ENCODE data around the gene TOLLIP.
"Not testable (repeated sequence)": the region's sequence is repeated elsewhere in the genome, so short reads cannot be mapped to it uniquely, and the experiment has no call there.

Gene TOLLIP

GRCh38 chr11:1262172-1263006 is 47.0 kb downstream of the TOLLIP start:
- peak; percentile 94 for DNase-seq (ENCODE audit: low spot score)

- DNase-seq (ENCODE audit: low spot score) = no peak
Measured at GRCh38 chr11:1261241-1262071, 48.0 kb downstream of the TOLLIP start.

- no peak for DNase-seq (ENCODE audit: low spot score)
Measured at GRCh38 chr11:1260620-1261019, 48.8 kb downstream of the TOLLIP start.

GRCh38 chr11:1260023-1260501 is 49.4 kb downstream of the TOLLIP start:
- DNase-seq (ENCODE audit: low spot score) = no peak

- DNase-seq (ENCODE audit: low spot score) = no peak
Measured at GRCh38 chr11:1259561-1259960, 49.9 kb downstream of the TOLLIP start.

GRCh38 chr11:1259076-1259461 is 50.4 kb downstream of the TOLLIP start:
- no peak for DNase-seq (ENCODE audit: low spot score)

- no peak for DNase-seq (ENCODE audit: low spot score)
Measured at GRCh38 chr11:1258401-1259075, 50.9 kb downstream of the TOLLIP start.

GRCh38 chr11:1257916-1258315 is 51.5 kb downstream of the TOLLIP start:
- no peak for DNase-seq (ENCODE audit: low spot score)

- DNase-seq (ENCODE audit: low spot score) = no peak
Measured at GRCh38 chr11:1257366-1257765, 52.1 kb downstream of the TOLLIP start.

GRCh38 chr11:1256257-1257045 is 53.0 kb downstream of the TOLLIP start:
- DNase-seq (ENCODE audit: low spot score) = no peak

- no peak for DNase-seq (ENCODE audit: low spot score)
Measured at GRCh38 chr11:1255151-1255550, 54.3 kb downstream of the TOLLIP start.

- DNase-seq (ENCODE audit: low spot score) = no peak
Measured at GRCh38 chr11:1254733-1255132, 54.7 kb downstream of the TOLLIP start.

GRCh38 chr11:1254086-1254648 is 55.3 kb downstream of the TOLLIP start:
- no peak for DNase-seq (ENCODE audit: low spot score)

GRCh38 chr11:1253103-1253485 is 56.3 kb downstream of the TOLLIP start:
- no peak for DNase-seq (ENCODE audit: low spot score)

GRCh38 chr11:1252371-1253102 is 56.9 kb downstream of the TOLLIP start:
- no peak for DNase-seq (ENCODE audit: low spot score)

GRCh38 chr11:1251236-1251770 is 58.1 kb downstream of the TOLLIP start:
- no peak for DNase-seq (ENCODE audit: low spot score)

GRCh38 chr11:1250411-1250810 is 59.0 kb downstream of the TOLLIP start:
- not testable (repeated sequence) for DNase-seq (ENCODE audit: low spot score)

- not testable (repeated sequence) for DNase-seq (ENCODE audit: low spot score)
Measured at GRCh38 chr11:1248951-1249350, 60.5 kb downstream of the TOLLIP start.

- DNase-seq (ENCODE audit: low spot score) = not testable (repeated sequence)
Measured at GRCh38 chr11:1247026-1247425, 62.4 kb downstream of the TOLLIP start.

- not testable (repeated sequence) for DNase-seq (ENCODE audit: low spot score)
Measured at GRCh38 chr11:1246301-1246700, 63.1 kb downstream of the TOLLIP start.
